Mesendoderm (in vitro differentiated cells): ENCODE measurements around the gene UNC45B.

Source experiments
- DNase-seq: peaks from one replicate; pipeline ENCODE4 v3.0.0; 2013
- H2AK5ac ChIP-seq: 2 replicates; pipeline ENCODE4 v1.6.1; 2013; ENCODE audit warnings: low read length, inconsistent platforms
- H2BK120ac ChIP-seq: 2 replicates; pipeline ENCODE4 v1.6.1; 2013; ENCODE audit warnings: low read depth, mild to moderate bottlenecking, low read length, moderate library complexity, mixed read lengths
- H2BK15ac ChIP-seq: replicated peaks from 2 replicates; pipeline ENCODE4 v1.6.1; 2013; ENCODE audit warnings: low read depth, mild to moderate bottlenecking, moderate library complexity
- H2BK5ac ChIP-seq: 2 replicates; pipeline ENCODE4 v1.6.1; 2013; ENCODE audit warnings: low read length, inconsistent platforms
- H3K18ac ChIP-seq: 2 replicates; pipeline ENCODE4 v1.6.1; 2013; ENCODE audit warnings: mild to moderate bottlenecking, low read length, mixed read lengths
- H3K23ac ChIP-seq: one replicate; pipeline ENCODE4 v1.6.1; 2013; ENCODE audit warnings: low read length
- H3K27ac ChIP-seq: 2 replicates; pipeline ENCODE4 v1.5.1; 2013; ENCODE audit warnings: low read depth, mild to moderate bottlenecking, inconsistent platforms, low read length, moderate library complexity
- H3K27me3 ChIP-seq: 2 replicates; pipeline ENCODE4 v1.6.1; 2013; ENCODE audit warnings: low read length, control low read depth, mild to moderate bottlenecking, inconsistent platforms; ENCODE audit not compliant: insufficient read depth, poor library complexity
- H3K36me3 ChIP-seq: 2 replicates; pipeline ENCODE4 v1.6.1; 2013; ENCODE audit warnings: low read length, inconsistent platforms; ENCODE audit not compliant: control insufficient read depth, insufficient read depth
- H3K4ac ChIP-seq: one replicate; pipeline ENCODE4 v1.6.1; 2013; ENCODE audit warnings: low read depth, mild to moderate bottlenecking, low read length, moderate library complexity
- H3K4me1 ChIP-seq: 2 replicates; pipeline ENCODE4 v1.6.1; 2013; ENCODE audit warnings: low read depth, low read length, inconsistent platforms; ENCODE audit not compliant: control insufficient read depth
- H3K4me2 ChIP-seq: 2 replicates; pipeline ENCODE4 v1.6.1; 2013; ENCODE audit warnings: low read length
- H3K4me3 ChIP-seq: 2 replicates; pipeline ENCODE4 v1.5.1; 2013; ENCODE audit warnings: mild to moderate bottlenecking, low read length
- H3K56ac ChIP-seq: one replicate; pipeline ENCODE4 v1.6.1; 2013; ENCODE audit warnings: low read length
- H3K79me1 ChIP-seq: 2 replicates; pipeline ENCODE4 v1.6.1; 2013; ENCODE audit warnings: low read length, inconsistent platforms
- H3K79me2 ChIP-seq: 2 replicates; pipeline ENCODE4 v1.6.1; 2013; ENCODE audit warnings: mild to moderate bottlenecking, low read length; ENCODE audit not compliant: control insufficient read depth, insufficient read depth
- H3K9ac ChIP-seq: 2 replicates; pipeline ENCODE4 v1.6.1; 2013; ENCODE audit warnings: low read length, inconsistent platforms
- H4K5ac ChIP-seq: one replicate; pipeline ENCODE4 v1.6.1; 2013; ENCODE audit warnings: low read length
- H4K8ac ChIP-seq: one replicate; pipeline ENCODE4 v1.6.1; 2013; ENCODE audit warnings: low read depth, mild to moderate bottlenecking, control low read depth, low read length, moderate library complexity
- WGBS: extraction: QIAGEN DNeasy Blood & Tissue Kit; methylation state at CpG from one replicate; pipeline ENCODE4 v1.1.7; 2013; ENCODE audit warnings: low lambda C conversion rate, missing lambda C conversion rate; ENCODE audit not compliant: insufficient coverage; ENCODE audit errors: extremely low coverage; 5-methylcytosine and 5-hydroxymethylcytosine counted together

Gene UNC45B

GRCh38 chr17:35238821-35239220 is 91.2 kb downstream of the UNC45B start:
- H3K9ac ChIP-seq: no peak overlapping the region
- H2AK5ac ChIP-seq: no peak overlapping the region
- H3K27ac ChIP-seq: no peak overlapping the region
- no peak overlapping the region for H2BK15ac ChIP-seq
- no peak overlapping the region for H3K4me3 ChIP-seq
- H3K79me1 ChIP-seq: peaks cover 2% of the 10 kb centered on the region
- no peaks in the 10 kb centered on the region for H3K36me3 ChIP-seq
- no peak overlapping the region for H3K4ac ChIP-seq
- no peak for DNase-seq
- no peaks in the 10 kb centered on the region for H3K27me3 ChIP-seq
- no peak overlapping the region for H4K5ac ChIP-seq
- H3K4me1 ChIP-seq: no peaks in the 10 kb centered on the region
- no peak overlapping the region for H3K23ac ChIP-seq
- no peak overlapping the region for H3K18ac ChIP-seq
- H2BK120ac ChIP-seq: no peak overlapping the region
- no peak overlapping the region for H2BK5ac ChIP-seq
- H3K79me2 ChIP-seq: no peaks in the 10 kb centered on the region
- WGBS: no CpG with 5 or more reads among the region's 2 CpGs
- H3K4me2 ChIP-seq: no peak overlapping the region
- H4K8ac ChIP-seq: no peak overlapping the region
- no peak overlapping the region for H3K56ac ChIP-seq
